ENCODE results near the gene TSPAN19.

Gene TSPAN19

GRCh38 chr12:84982888-84983287 is 53.2 kb downstream of the TSPAN19 start:
- TF ChIP-seq TAF1 (IDR thresholded peaks at IDR 0.05; ENCODE audit: low read depth) (no peak), YY1 (IDR thresholded peaks at IDR 0.05; ENCODE audit: low read depth) (no peak)

GRCh38 chr12:84978921-84979320 is 57.2 kb downstream of the TSPAN19 start:
- no peak for TF ChIP-seq YY1 (IDR thresholded peaks at IDR 0.05; ENCODE audit: low read depth)
- TF ChIP-seq TAF1 (IDR thresholded peaks at IDR 0.05; ENCODE audit: low read depth), result no peak
- TF ChIP-seq NFIC (IDR thresholded peaks at IDR 0.05), result no peak
- TF ChIP-seq ZBTB7A (IDR thresholded peaks at IDR 0.05; ENCODE audit: low read depth), result no peak
- TF ChIP-seq CEBPB (IDR thresholded peaks at IDR 0.05), result no peak
- TF ChIP-seq FOXM1 (IDR thresholded peaks at IDR 0.05; ENCODE audit: borderline replicate concordance, low read depth), result no peak
- TF ChIP-seq EP300 (IDR thresholded peaks at IDR 0.05; ENCODE audit: borderline replicate concordance), result no peak
- TF ChIP-seq CREB1 (IDR thresholded peaks at IDR 0.05; ENCODE audit: low read depth), result no peak
- no peak for TF ChIP-seq TCF12 (IDR thresholded peaks at IDR 0.05; ENCODE audit: low read depth)
- TF ChIP-seq REST (IDR thresholded peaks at IDR 0.05; ENCODE audit: low read depth), result no peak
- TF ChIP-seq TEAD4 (IDR thresholded peaks at IDR 0.05), result no peak
- no peak for TF ChIP-seq EGR1 (IDR thresholded peaks at IDR 0.05)
- no peak for TF ChIP-seq MAX (IDR thresholded peaks at IDR 0.05)
- no peak for TF ChIP-seq RAD21 (IDR thresholded peaks at IDR 0.05; ENCODE audit: low read depth)
- TF ChIP-seq, protein P1, sequence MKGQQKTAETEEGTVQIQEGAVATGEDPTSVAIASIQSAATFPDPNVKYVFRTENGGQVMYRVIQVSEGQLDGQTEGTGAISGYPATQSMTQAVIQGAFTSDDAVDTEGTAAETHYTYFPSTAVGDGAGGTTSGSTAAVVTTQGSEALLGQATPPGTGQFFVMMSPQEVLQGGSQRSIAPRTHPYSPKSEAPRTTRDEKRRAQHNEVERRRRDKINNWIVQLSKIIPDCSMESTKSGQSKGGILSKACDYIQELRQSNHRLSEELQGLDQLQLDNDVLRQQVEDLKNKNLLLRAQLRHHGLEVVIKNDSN (IDR thresholded peaks at IDR 0.05), result no peak

- no peak for TF ChIP-seq YY1 (IDR thresholded peaks at IDR 0.05; ENCODE audit: low read depth)
- TF ChIP-seq MAX (IDR thresholded peaks at IDR 0.05), result no peak
- no peak for TF ChIP-seq FOXM1 (IDR thresholded peaks at IDR 0.05; ENCODE audit: borderline replicate concordance, low read depth)
- no peak for TF ChIP-seq RAD21 (IDR thresholded peaks at IDR 0.05; ENCODE audit: low read depth)
- no peak for TF ChIP-seq EP300 (IDR thresholded peaks at IDR 0.05; ENCODE audit: borderline replicate concordance)
- no peak for TF ChIP-seq REST (IDR thresholded peaks at IDR 0.05; ENCODE audit: low read depth)
- TF ChIP-seq TCF12 (IDR thresholded peaks at IDR 0.05; ENCODE audit: low read depth), result no peak
- TF ChIP-seq TEAD4 (IDR thresholded peaks at IDR 0.05), result no peak
- no peak for TF ChIP-seq CEBPB (IDR thresholded peaks at IDR 0.05)
These were observed 59.9 kb downstream of the TSPAN19 start for GRCh38 chr12:84976133-84976532.

GRCh38 chr12:84974155-84974815 is 61.8 kb downstream of the TSPAN19 start:
- TF ChIP-seq CEBPB (IDR thresholded peaks at IDR 0.05) (no peak), TAF1 (IDR thresholded peaks at IDR 0.05; ENCODE audit: low read depth) (no peak), TEAD4 (IDR thresholded peaks at IDR 0.05) (no peak), ZBTB7A (IDR thresholded peaks at IDR 0.05; ENCODE audit: low read depth) (no peak), EP300 (IDR thresholded peaks at IDR 0.05; ENCODE audit: borderline replicate concordance) (no peak), NFIC (IDR thresholded peaks at IDR 0.05) (no peak), REST (IDR thresholded peaks at IDR 0.05; ENCODE audit: low read depth) (no peak), YY1 (IDR thresholded peaks at IDR 0.05; ENCODE audit: low read depth) (no peak), CREB1 (IDR thresholded peaks at IDR 0.05; ENCODE audit: low read depth) (no peak), FOXM1 (IDR thresholded peaks at IDR 0.05; ENCODE audit: borderline replicate concordance, low read depth) (no peak), EGR1 (IDR thresholded peaks at IDR 0.05) (no peak), MAX (IDR thresholded peaks at IDR 0.05) (no peak), TCF12 (IDR thresholded peaks at IDR 0.05; ENCODE audit: low read depth) (no peak), RAD21 (IDR thresholded peaks at IDR 0.05; ENCODE audit: low read depth) (no peak)
- TF ChIP-seq, protein P1 (IDR thresholded peaks at IDR 0.05), result no peak

Measured in Ishikawa (cell line).